ENCODE results near the gene HLA-DMB. TPM values are rescaled to one million over a fixed set of nuclear protein-coding genes. Genes with fewer than 3 reads are reported as not detected.
A peak's percentile ranks its signal among the peaks of the same experiment; 100 is the strongest.
"Not testable (repeated sequence)": the region's sequence is repeated elsewhere in the genome, so short reads cannot be mapped to it uniquely, and the experiment has no call there.

HLA-DMB gene
- total and polyA plus RNA-seq, 10 of the 15 experiments (the other 5 are each of a cell fraction or from before 2014, with no cell fraction given): 114 to 173 (median 150) TPM

- no peak; the same call in 1 of the 2 replicates for TF ChIP-seq GABPA (IDR thresholded peaks at IDR 0.05; ENCODE audit: low read depth)
- TF ChIP-seq, protein P1, sequence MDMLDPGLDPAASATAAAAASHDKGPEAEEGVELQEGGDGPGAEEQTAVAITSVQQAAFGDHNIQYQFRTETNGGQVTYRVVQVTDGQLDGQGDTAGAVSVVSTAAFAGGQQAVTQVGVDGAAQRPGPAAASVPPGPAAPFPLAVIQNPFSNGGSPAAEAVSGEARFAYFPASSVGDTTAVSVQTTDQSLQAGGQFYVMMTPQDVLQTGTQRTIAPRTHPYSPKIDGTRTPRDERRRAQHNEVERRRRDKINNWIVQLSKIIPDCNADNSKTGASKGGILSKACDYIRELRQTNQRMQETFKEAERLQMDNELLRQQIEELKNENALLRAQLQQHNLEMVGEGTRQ (IDR thresholded peaks at IDR 0.05; ENCODE audit: borderline replicate concordance, low read depth, low read length): no peak
- peak; percentile 98 for TF ChIP-seq DPF2 (IDR thresholded peaks at IDR 0.05)
- TF ChIP-seq MTA2 (IDR thresholded peaks at IDR 0.05; ENCODE audit: low read depth): peak; percentile 85
- no peak for TF ChIP-seq KLF5 (IDR thresholded peaks at IDR 0.05; ENCODE audit: partially characterized antibody)
- no peak for TF ChIP-seq NFXL1 (IDR thresholded peaks at IDR 0.05; ENCODE audit: borderline replicate concordance)
- TF ChIP-seq HCFC1 (IDR thresholded peaks at IDR 0.05; ENCODE audit: low read length): no peak
- peak; percentile 100 for TF ChIP-seq SPI1 (IDR thresholded peaks at IDR 0.05; ENCODE audit: borderline replicate concordance, insufficient read depth, low read depth, low read length)
Observed at GRCh38 chr6:32943864-32944649, 3.2 kb upstream of the HLA-DMB start (continued).

DNA sequence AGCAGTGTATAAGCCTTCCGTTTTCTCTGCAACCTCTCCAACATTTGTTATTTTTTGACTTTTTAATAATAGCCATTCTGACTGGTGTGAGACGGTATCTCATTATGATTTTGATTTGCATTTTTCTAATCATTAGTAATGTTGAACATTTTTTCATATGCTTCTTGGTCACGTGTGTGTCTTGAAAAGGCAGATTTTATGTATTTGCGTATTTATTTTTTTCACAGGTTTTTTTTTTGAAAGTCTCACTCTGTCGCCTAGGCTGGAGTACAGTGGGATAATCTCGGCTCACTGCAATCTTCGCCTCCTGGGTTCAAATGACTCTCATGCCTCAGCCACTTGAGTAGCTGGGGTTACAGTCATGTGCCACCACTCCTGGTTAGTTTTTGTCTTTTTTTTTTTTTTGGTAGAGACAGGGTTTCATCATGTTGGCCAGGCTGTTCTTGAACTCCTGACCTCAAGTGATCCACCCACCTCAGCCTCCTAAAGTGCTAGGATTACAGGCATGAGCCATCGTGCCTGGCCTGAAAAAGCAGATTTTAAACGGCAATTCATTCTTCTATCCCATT lies 1.8 kb upstream of the HLA-DMB start:
- H2AFZ ChIP-seq (ENCODE audit: control insufficient read depth, low read depth, low read length); ATAC-seq; H4K20me1 ChIP-seq (ENCODE audit: control insufficient read depth, insufficient read depth); FAIRE-seq; BruUV-seq (replicated peaks); H3K9me3 ChIP-seq (replicated peaks; ENCODE audit: control insufficient read depth, insufficient read depth, low read length); H3K36me3 ChIP-seq (ENCODE audit: control insufficient read depth in 2 of 2, insufficient read depth in 2 of 2, low read length in 1 of 2); H3K27me3 ChIP-seq (replicated peaks in 1 of 2; ENCODE audit: control insufficient read depth in 2 of 2, insufficient read depth in 2 of 2, low read length in 1 of 2); H3K4me3 ChIP-seq; DNase-seq (ENCODE audit: low read depth, low spot score): not testable (repeated sequence)
- Histone ChIP-seq H3K9ac (ENCODE audit: control insufficient read depth, insufficient read depth, low read length) (peak overlapping the region; percentile 32; the same call in 1 of the 2 replicates), H3K79me2 (ENCODE audit: control insufficient read depth, insufficient read depth, low read length) (peaks cover 53% of the 10 kb centered on the region), H3K27ac (ENCODE audit: control insufficient read depth, insufficient read depth) (peak overlapping the region; percentile 96), H3K4me1 (ENCODE audit: control insufficient read depth, insufficient read depth, low read length) (peaks cover 48% of the 10 kb centered on the region), H3K4me2 (ENCODE audit: control insufficient read depth, insufficient read depth) (peak overlapping the region; percentile 81)
- in situ Hi-C loops (cut with MboI): loop anchor here (10.0 kb wide), 1 partner anchor 328 kb away; no protein-coding TSS in a partner anchor
- intact Hi-C loops (cut with micrococcal nuclease; ENCODE audit: unreplicated experiment): loop anchor here (10.0 kb wide), 1 partner anchor 508 kb away; the partner anchor contains the start of gene HLA-DRA
- RAD21 ChIA-PET (ENCODE audit: unreplicated experiment): interaction anchor here (1.0 to 8.6 kb wide), 14 partner anchors 8 to 89 kb away, joined by 3 to 130 read pairs (median 12); partner anchors contain the start of genes BRD2, HLA-DMA, PSMB9 and TAP1
- SMC1A ChIA-PET (ENCODE audit: uncharacterized antibody, unreplicated experiment): interaction anchor here (1.2 to 15.9 kb wide), 10 partner anchors 9 to 101 kb away, joined by 3 to 354 read pairs (median 8); partner anchors contain the start of genes BRD2 and HLA-DMA
- 40% methylated on average over 9 of the region's 9 CpGs for WGBS (ENCODE audit: insufficient coverage, insufficient replicate concordance, low lambda C conversion rate, missing lambda C conversion rate)
- CTCF ChIA-PET: interaction anchor here (0.9 to 15.9 kb wide), 12 partner anchors 9 to 104 kb away, joined by 3 to 532 read pairs (median 10); partner anchors contain the start of genes BRD2, HLA-DMA and TAP2
- TF ChIP-seq BHLHE40 (IDR thresholded peaks at IDR 0.05; ENCODE audit: borderline replicate concordance in 1 of 2, low read depth in 2 of 2, low read length in 1 of 2) (peak in 1 of 2 experiments; percentile 62; a peak in 3 of 4 replicates), RAD51 (IDR thresholded peaks at IDR 0.05) (peak; percentile 77)
- TF ChIP-seq, protein P2, sequence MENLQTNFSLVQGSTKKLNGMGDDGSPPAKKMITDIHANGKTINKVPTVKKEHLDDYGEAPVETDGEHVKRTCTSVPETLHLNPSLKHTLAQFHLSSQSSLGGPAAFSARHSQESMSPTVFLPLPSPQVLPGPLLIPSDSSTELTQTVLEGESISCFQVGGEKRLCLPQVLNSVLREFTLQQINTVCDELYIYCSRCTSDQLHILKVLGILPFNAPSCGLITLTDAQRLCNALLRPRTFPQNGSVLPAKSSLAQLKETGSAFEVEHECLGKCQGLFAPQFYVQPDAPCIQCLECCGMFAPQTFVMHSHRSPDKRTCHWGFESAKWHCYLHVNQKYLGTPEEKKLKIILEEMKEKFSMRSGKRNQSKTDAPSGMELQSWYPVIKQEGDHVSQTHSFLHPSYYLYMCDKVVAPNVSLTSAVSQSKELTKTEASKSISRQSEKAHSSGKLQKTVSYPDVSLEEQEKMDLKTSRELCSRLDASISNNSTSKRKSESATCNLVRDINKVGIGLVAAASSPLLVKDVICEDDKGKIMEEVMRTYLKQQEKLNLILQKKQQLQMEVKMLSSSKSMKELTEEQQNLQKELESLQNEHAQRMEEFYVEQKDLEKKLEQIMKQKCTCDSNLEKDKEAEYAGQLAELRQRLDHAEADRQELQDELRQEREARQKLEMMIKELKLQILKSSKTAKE (IDR thresholded peaks at IDR 0.05; ENCODE audit: low read depth, poor library complexity, severe bottlenecking): peak; percentile 29
- POLR2A ChIA-PET: interaction anchor here (0.5 to 10.8 kb wide), 18 partner anchors 9 to 340 kb away, joined by 3 to 270 read pairs (median 4); partner anchors contain the start of genes BRD2, HLA-DMA, PSMB9 and TAP1

All from GM12878 (cell line).